Adrenal gland (tissue), 5 donors: ENCODE data around the gene LZTS2.

ENCODE experiments used
- POLR2A ChIP-seq, 2 donors: fragments of 450-650 bp; IDR thresholded peaks; one replicate each; pipeline ENCODE4 v1.6.1; 2017; ENCODE audit warnings: antibody characterized with exemption in 2 of 2, mild to moderate bottlenecking in 2 of 2, moderate library complexity in 1 of 2
- TF ChIP-seq, protein P1 (sequence below), 6 experiments: fragments of 450-650 bp in 4 of 6; fragments of 200-600 bp in 2 of 6; sonication (generic) in 1 of 6; IDR thresholded peaks; 1 replicate in 5 of 6; 2 replicates in 1 of 6; pipeline versions ENCODE4 v1.5.1 to v1.8.0; 2016 to 2021; ENCODE audit warnings: antibody characterized with exemption in 6 of 6, mild to moderate bottlenecking in 2 of 6, moderate library complexity in 1 of 6
- donor health status: DM: no; HTN: no; CAD: no.

DNA sequence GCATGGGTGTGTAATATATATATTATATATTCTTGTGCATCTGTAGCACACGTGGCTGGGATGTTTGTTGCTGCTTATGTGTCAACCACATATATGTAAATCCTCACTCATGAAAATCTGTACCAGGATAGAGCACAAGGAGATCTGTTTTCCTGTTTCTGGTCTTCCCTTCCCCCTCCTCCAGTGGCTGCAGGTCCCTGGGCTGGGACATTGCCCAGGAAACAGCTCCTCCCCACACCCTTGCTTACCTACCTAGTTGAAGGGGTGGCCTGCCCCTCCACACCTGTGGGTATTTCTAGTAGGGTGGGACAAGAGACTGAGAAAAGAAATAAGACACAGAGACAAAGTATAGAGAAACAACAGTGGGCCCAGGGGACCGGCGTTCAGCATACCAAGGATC is 33.7 kb downstream of the LZTS2 start:
- TF ChIP-seq, protein P1, sequence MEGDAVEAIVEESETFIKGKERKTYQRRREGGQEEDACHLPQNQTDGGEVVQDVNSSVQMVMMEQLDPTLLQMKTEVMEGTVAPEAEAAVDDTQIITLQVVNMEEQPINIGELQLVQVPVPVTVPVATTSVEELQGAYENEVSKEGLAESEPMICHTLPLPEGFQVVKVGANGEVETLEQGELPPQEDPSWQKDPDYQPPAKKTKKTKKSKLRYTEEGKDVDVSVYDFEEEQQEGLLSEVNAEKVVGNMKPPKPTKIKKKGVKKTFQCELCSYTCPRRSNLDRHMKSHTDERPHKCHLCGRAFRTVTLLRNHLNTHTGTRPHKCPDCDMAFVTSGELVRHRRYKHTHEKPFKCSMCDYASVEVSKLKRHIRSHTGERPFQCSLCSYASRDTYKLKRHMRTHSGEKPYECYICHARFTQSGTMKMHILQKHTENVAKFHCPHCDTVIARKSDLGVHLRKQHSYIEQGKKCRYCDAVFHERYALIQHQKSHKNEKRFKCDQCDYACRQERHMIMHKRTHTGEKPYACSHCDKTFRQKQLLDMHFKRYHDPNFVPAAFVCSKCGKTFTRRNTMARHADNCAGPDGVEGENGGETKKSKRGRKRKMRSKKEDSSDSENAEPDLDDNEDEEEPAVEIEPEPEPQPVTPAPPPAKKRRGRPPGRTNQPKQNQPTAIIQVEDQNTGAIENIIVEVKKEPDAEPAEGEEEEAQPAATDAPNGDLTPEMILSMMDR (IDR thresholded peaks at IDR 0.05): no peak
- TF ChIP-seq POLR2A (IDR thresholded peaks at IDR 0.05): no peak
